ENCODE measurements around the gene SGPP1.

DNA sequence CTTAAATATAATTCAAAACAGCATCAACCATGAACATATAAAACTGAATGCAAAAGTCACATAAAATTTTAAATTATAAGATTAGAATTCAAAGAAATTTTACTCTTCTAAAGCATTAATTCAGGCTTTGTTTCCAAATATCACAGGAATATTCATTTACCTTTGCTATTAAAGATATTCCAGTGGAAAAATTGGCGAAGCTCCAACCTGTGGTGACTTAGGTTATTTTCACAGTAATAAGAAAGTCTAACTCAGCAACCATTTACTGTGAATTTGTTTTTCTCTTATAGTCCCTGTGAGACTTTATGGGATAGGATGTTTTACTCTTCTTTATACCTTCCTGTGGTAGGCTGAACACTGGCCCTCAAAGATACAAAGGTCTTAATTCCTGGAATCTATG, 89.4 kb downstream of the SGPP1 start:
- TF ChIP-seq TARDBP (IDR thresholded peaks at IDR 0.05) (no peak), SUZ12 (IDR thresholded peaks at IDR 0.05) (no peak)
